ENCODE measurements around the gene PHACTR1.

DNA sequence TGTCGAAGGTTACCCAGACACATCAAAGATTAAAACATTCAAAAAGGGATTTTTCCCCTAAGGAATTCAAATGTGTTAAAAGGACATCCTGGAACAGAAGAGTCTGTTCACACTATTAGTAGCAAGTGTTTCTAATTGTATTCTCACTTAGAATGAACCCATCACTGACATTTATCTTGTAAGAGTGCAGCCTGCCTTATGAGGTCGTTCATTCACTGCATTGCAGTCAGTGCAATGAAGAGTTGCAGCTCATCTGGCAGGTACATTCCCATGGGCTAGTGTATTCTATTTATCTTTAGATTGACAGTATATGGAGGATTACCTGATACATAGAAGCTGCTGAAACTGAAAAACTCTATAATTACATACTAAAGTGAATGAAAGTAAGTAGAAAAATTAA lies 36.5 kb downstream of the PHACTR1 start:
- TF ChIP-seq POLR2A (IDR thresholded peaks at IDR 0.05; ENCODE audit: low read length) = no peak
- TF ChIP-seq GATA1 (IDR thresholded peaks at IDR 0.05; ENCODE audit: low read depth, low read length) = no peak
